Measurements from ENCODE around the gene CHKB. TPM values are rescaled to one million over a fixed set of nuclear protein-coding genes. Genes with fewer than 3 reads are reported as not detected.

CHKB gene
- total and polyA plus RNA-seq, 10 of the 15 experiments (the other 5 are each of a cell fraction or from before 2014, with no cell fraction given) = 10.0 to 93.9 (median 57.0) TPM

GRCh38 chr22:50553310-50553709, 29.3 kb downstream of the CHKB start:
- POLR2A ChIA-PET = no interaction called here
- H3K4me2 ChIP-seq (ENCODE audit: control insufficient read depth, insufficient read depth) = no peak overlapping the region
- no peaks in the 10 kb centered on the region for H3K27me3 ChIP-seq (replicated peaks in 1 of 2; ENCODE audit: control insufficient read depth in 2 of 2, insufficient read depth in 2 of 2, low read length in 1 of 2)
- peaks cover 5% of the 10 kb centered on the region for H3K4me1 ChIP-seq (ENCODE audit: control insufficient read depth, insufficient read depth, low read length)
- RAD21 ChIA-PET (ENCODE audit: unreplicated experiment) = interaction anchor here (0.6 kb wide), 1 partner anchor 102 kb away, joined by 3 read pairs; no protein-coding TSS in a partner anchor
- no peak for TF ChIP-seq BRCA1 (IDR thresholded peaks at IDR 0.05; ENCODE audit: low read depth, low read length)
- no peak for TF ChIP-seq JUNB (IDR thresholded peaks at IDR 0.05)
- no peak for TF ChIP-seq MXI1 (IDR thresholded peaks at IDR 0.05; ENCODE audit: low read depth, low read length)
- TF ChIP-seq NR2C1 (IDR thresholded peaks at IDR 0.05) = no peak
- no peak for TF ChIP-seq POLR2A (IDR thresholded peaks at IDR 0.05; ENCODE audit: low read depth, low read length)
- TF ChIP-seq CHD4 (IDR thresholded peaks at IDR 0.05) = no peak
- no peak for TF ChIP-seq ATF2 (IDR thresholded peaks at IDR 0.05; ENCODE audit: low read length)
- in situ Hi-C loops (cut with MboI) = no loop called here
- no peaks in the 10 kb centered on the region for H3K36me3 ChIP-seq (ENCODE audit: control insufficient read depth in 2 of 2, insufficient read depth in 2 of 2, low read length in 1 of 2)
- WGBS (ENCODE audit: insufficient coverage, insufficient replicate concordance, low lambda C conversion rate, missing lambda C conversion rate) = 53% methylated on average over 8 of the region's 8 CpGs
- no peak overlapping the region for H2AFZ ChIP-seq (ENCODE audit: control insufficient read depth, low read depth, low read length)
- no peaks in the 10 kb centered on the region for H3K9me3 ChIP-seq (replicated peaks; ENCODE audit: control insufficient read depth, insufficient read depth, low read length)
- FAIRE-seq (peak; percentile 13), ATAC-seq (no peak), DNase-seq (ENCODE audit: low read depth, low spot score) (no peak)
- BruUV-seq (replicated peaks) = no TSS peak
- no peak overlapping the region for H3K9ac ChIP-seq (ENCODE audit: control insufficient read depth, insufficient read depth, low read length)
- CTCF ChIA-PET = interaction anchor here (1.2 kb wide), 1 partner anchor 10 kb away, joined by 5 read pairs; the partner anchor contains the start of gene SYCE3
- H4K20me1 ChIP-seq (ENCODE audit: control insufficient read depth, insufficient read depth) = no peaks in the 10 kb centered on the region
- SMC1A ChIA-PET (ENCODE audit: uncharacterized antibody, unreplicated experiment) = no interaction called here
- H3K27ac ChIP-seq (ENCODE audit: control insufficient read depth, insufficient read depth) = no peak overlapping the region
- H3K4me3 ChIP-seq = no peak overlapping the region
- intact Hi-C loops (cut with micrococcal nuclease; ENCODE audit: unreplicated experiment) = no loop called here
- H3K79me2 ChIP-seq (ENCODE audit: control insufficient read depth, insufficient read depth, low read length) = no peaks in the 10 kb centered on the region

All from GM12878 (cell line).